ES-I3 (cell line): ENCODE results near the gene MYO1H.

Experiments used
- H3K36me3 ChIP-seq: 2 replicates; pipeline ENCODE4 v1.6.1; 2013; ENCODE audit warnings: mild to moderate bottlenecking, low read length, control low read depth, moderate library complexity; ENCODE audit not compliant: insufficient read depth
- H3K4me1 ChIP-seq: 2 replicates; pipeline ENCODE4 v1.6.1; 2013; ENCODE audit warnings: mild to moderate bottlenecking, control low read depth, low read length; ENCODE audit not compliant: insufficient read depth
- H3K9ac ChIP-seq: 2 replicates; pipeline ENCODE4 v1.6.1; 2013; ENCODE audit warnings: low read depth, mild to moderate bottlenecking, low read length, moderate library complexity
- H3K9me3 ChIP-seq: 2 replicates; pipeline ENCODE4 v1.6.1; 2013; ENCODE audit warnings: mild to moderate bottlenecking, low read length, moderate library complexity; ENCODE audit not compliant: control insufficient read depth, insufficient read depth

Gene MYO1H

DNA sequence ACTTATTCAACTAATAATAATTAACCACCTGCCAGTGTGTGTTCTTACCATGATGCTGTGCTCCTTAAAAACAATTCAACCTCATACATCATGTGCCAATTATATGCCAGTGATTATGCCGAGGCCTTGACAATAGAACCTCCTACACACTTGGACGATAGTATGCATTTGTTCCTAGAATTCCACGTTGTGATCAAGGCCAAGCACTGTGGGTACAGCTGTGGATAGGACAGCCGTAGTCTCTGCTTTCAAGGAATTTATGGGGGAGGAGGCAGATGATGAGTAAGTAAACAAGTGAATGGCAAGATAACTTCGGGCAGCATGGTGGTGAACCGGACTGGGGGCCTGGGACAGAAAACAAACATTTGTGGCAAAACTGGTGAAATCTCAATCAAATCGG lies 18.0 kb upstream of the MYO1H start:
- no peaks in the 10 kb centered on the region for H3K36me3 ChIP-seq
- no peaks in the 10 kb centered on the region for H3K9me3 ChIP-seq
- H3K9ac ChIP-seq: no peak overlapping the region
- H3K4me1 ChIP-seq: no peaks in the 10 kb centered on the region

DNA sequence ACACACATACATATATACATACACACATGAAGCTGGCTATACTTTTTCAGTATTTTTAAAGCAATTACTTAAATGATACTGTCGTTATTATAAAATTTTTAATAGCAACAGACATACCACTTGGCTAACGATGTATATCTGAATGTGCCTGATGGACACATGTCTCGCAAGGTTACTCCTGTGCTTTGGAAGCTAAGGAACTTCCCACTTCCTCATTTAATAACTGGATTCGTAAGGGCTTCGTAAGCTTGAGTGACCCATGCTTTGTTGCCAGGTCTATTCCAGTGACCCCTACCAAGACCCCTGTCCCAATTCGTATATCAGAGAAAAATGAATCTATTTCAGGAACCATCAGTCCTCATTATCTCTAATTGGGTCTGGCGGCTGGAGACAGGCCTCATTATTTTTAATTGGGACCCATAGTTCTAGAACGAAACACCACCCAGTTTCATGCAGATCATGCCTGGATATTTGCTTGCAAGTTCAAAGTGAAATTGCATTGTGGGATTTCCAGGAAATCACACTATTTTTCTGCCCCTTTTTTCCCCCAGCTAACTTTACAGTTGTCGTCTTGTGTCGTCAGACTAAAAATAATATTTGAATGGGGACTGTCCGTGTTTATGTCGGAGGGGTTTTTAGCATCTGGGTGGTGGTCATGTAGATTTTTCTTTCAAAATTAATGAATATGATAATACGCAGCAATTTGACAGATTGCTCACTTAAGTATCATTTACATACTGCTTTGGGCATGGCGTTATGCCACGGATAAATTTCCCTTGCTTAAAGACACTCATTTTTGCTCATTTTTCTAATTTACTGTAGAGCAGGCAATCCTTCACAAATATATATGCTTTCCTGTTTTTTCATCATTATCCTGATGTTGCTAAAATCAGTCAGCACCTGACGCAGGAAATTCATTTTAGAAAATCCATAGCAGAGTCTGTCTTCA lies 17.1 kb upstream of the MYO1H start:
- H3K36me3 ChIP-seq: no peaks in the 10 kb centered on the region
- H3K9me3 ChIP-seq: no peaks in the 10 kb centered on the region
- H3K9ac ChIP-seq: no peak overlapping the region
- no peaks in the 10 kb centered on the region for H3K4me1 ChIP-seq

DNA sequence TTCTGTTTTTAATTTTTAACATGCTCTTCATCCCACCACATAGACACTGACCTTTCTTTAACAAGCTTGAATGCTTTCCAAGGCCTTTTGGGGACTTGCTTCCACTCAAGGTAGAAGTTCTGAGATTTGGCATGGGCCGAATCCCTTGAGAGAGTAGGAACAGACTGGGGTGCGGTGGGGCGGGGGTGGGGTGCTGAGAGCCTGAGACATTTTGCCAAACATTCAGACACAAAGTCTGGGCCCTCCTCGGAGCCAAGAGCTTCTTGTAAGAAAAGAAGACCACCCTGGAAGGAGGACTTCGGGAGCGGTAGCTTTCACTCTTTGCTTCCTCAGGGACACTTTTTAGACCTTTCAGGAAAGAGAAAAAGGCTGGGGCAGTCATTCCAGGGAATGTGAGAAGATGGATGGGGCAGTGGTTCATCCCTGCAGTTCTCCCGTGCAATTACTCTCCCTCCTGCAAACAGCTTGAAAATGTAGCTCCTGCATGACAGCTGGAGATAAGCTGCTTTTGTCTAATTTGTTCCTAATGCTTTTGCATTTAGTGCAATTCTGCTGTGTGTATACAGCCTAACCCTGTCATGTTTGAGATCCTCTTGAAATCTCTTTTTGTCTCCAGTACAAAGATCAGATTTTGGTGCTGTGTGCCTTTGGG lies 16.3 kb upstream of the MYO1H start:
- no peak overlapping the region for H3K9ac ChIP-seq
- no peaks in the 10 kb centered on the region for H3K36me3 ChIP-seq
- H3K4me1 ChIP-seq: no peaks in the 10 kb centered on the region
- no peaks in the 10 kb centered on the region for H3K9me3 ChIP-seq

DNA sequence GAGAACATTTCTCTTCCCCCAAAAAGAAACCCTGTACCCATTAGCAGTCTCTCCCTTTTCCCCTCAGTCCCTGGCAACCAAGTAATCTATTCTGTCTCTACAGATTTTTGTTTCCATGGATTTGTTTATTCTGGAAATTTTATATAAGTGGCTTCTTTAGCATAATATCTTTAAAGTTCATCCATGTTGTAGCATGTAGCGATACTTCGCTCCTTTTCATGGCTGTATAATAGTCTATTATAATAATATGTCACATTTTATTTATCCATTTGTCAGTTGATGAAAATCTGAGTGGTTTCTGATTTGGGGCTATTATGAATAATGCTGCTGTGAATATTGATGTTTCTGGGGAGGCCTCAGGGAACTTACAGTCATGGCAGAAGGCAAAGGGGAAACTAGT lies 12.8 kb upstream of the MYO1H start:
- H3K9me3 ChIP-seq: no peaks in the 10 kb centered on the region
- H3K4me1 ChIP-seq: no peaks in the 10 kb centered on the region
- H3K9ac ChIP-seq: no peak overlapping the region
- H3K36me3 ChIP-seq: no peaks in the 10 kb centered on the region

DNA sequence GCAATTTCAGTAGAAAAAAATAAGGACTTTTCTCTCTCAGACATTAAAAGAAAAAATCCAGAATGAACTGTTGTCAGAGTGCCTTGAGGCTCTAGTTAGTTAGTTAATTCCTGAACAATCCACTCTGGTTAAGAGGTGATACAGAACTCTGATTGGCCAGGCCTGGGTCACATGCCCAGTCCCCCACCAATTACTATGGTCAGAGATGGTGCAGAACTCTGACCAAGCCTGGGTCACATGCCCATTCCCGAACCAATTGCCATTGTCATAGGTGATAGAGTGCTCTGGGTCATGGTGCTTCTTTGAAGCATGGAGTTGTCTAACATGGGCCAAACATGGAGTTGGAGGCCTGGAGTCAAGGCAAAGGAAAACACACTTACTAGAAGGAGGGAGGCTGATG lies 11.1 kb upstream of the MYO1H start:
- H3K36me3 ChIP-seq: no peaks in the 10 kb centered on the region
- H3K9me3 ChIP-seq: no peaks in the 10 kb centered on the region

DNA sequence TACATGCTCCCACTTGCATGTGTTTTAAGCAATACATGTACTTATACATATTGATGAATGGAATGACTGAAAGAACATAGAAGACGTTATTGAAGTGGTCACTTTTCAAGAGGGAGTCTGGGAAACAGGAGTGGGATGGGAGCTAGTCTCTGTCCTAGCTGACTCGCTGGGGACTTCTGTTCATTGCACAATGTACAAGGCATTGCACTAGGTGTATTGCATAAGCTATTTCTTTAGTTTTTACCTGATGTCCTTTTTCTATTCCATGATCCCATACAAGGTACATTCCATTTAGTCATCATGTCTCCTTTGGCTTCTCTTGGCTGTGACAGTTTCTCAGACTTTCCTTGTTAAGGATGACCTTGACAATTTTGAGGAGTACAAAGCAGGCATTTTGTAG lies 4.0 kb upstream of the MYO1H start:
- Histone ChIP-seq H3K4me1 (no peaks in the 10 kb centered on the region), H3K36me3 (no peaks in the 10 kb centered on the region), H3K9ac (no peak overlapping the region), H3K9me3 (no peaks in the 10 kb centered on the region)

More for the DNA sequence above, 11.1 kb upstream of the MYO1H start:
- Histone ChIP-seq H3K9ac (no peak overlapping the region), H3K4me1 (no peaks in the 10 kb centered on the region)

DNA sequence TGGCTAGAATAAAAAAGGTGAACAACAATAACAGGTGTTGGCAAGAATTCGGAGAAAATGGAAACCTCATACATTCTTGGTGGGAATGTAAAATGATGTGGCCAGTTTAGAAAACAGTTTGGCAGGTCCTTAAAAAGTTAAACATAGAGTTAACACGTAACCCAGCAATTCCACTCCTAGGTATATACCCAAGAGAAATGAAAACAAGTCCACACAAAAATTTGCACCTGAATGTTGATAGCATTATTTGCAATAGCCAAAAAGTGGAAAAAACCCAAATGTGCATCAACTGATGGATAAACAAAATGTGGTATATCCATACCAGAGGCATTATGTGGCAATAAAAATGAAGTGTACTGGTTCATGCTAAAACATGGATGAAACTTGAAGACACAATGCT lies 2.3 kb upstream of the MYO1H start:
- Histone ChIP-seq H3K9me3 (no peaks in the 10 kb centered on the region), H3K4me1 (no peaks in the 10 kb centered on the region), H3K9ac (no peak overlapping the region), H3K36me3 (no peaks in the 10 kb centered on the region)

DNA sequence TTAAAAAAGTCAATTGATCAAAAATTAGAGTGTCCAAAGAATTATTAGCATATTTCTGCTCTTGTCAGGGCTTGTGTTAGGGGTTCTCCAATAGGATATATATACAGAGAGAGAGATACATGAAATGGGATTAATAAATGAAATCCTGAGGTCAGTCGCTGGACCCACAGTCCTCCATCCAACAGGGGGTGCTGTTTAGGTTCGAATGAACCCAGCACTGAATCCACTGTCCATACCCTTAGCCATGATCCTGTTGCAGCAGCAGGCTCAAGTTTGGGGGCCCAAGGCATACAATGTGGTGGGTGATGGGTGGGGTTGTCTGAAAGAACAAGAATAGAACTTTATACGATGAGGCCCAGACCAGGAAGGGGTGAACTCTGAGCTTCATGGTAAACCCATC lies 780 bp upstream of the MYO1H start:
- Histone ChIP-seq H3K9me3 (no peaks in the 10 kb centered on the region), H3K36me3 (no peaks in the 10 kb centered on the region), H3K4me1 (no peaks in the 10 kb centered on the region), H3K9ac (no peak overlapping the region)

DNA sequence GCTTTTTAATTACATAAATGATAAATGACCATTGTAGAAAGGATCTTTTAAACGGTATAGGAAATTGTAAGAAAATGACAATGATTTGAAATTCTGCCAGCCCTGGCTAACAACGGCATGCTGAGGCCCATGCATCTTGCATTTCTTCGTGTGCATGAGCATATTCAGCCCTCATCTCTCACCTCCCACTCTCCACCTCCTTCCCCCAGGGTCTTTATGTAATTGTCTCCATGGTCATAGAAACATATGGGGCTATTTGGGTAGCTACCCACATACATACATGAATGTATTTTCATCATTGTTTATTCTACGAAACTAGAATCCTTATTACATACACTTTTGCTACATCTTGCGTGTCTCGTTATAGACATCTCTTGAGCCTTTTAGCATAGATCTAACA lies 4.5 kb downstream of the MYO1H start:
- no peaks in the 10 kb centered on the region; the same call in 1 of the 2 replicates for H3K36me3 ChIP-seq
- no peaks in the 10 kb centered on the region for H3K4me1 ChIP-seq
- no peak overlapping the region for H3K9ac ChIP-seq

DNA sequence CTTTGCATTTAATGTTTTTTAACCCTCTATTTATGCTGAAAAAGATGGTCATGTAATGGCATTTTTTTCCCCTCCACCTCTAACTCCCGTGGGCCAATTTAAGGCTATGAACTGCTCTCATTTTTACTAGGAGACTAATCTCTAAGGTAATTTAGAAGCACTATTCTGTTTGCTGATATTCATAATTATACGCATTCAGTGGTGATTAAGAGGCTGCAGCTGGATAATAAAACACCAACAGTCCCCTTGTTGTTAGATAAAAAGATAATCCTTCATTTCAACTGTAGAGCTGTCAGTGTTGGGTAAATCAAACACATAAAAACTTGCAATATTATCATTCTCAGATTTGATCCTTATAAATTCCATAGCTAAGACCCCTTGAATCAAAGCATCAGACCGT lies 8.9 kb downstream of the MYO1H start:
- Histone ChIP-seq H3K9ac (no peak overlapping the region), H3K36me3 (no peaks in the 10 kb centered on the region; the same call in 1 of the 2 replicates), H3K9me3 (no peaks in the 10 kb centered on the region), H3K4me1 (no peaks in the 10 kb centered on the region)

More for the DNA sequence above, 4.5 kb downstream of the MYO1H start:
- H3K9me3 ChIP-seq: no peaks in the 10 kb centered on the region

DNA sequence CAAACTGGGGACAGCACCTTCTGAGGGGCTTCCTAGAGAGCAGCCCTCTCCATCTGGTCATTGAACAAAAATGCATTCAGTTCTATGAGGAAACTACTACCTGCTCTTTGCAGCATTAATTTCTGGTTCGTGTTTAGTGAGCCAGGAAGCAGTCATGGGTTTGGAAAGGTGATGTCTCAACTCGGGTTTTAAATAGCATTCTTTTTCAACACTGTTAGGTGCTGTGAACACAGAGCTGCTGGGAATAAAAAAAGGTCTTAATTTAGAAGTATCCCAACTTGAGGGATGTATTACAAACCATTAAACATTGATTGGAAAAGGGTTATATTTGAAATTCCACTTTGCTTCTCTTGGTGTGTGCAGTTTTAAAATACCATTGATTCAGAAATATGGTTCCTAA lies 9.3 kb downstream of the MYO1H start:
- H3K9me3 ChIP-seq: no peaks in the 10 kb centered on the region
- H3K36me3 ChIP-seq: no peaks in the 10 kb centered on the region; the same call in 1 of the 2 replicates
- H3K4me1 ChIP-seq: no peaks in the 10 kb centered on the region
- H3K9ac ChIP-seq: no peak overlapping the region

DNA sequence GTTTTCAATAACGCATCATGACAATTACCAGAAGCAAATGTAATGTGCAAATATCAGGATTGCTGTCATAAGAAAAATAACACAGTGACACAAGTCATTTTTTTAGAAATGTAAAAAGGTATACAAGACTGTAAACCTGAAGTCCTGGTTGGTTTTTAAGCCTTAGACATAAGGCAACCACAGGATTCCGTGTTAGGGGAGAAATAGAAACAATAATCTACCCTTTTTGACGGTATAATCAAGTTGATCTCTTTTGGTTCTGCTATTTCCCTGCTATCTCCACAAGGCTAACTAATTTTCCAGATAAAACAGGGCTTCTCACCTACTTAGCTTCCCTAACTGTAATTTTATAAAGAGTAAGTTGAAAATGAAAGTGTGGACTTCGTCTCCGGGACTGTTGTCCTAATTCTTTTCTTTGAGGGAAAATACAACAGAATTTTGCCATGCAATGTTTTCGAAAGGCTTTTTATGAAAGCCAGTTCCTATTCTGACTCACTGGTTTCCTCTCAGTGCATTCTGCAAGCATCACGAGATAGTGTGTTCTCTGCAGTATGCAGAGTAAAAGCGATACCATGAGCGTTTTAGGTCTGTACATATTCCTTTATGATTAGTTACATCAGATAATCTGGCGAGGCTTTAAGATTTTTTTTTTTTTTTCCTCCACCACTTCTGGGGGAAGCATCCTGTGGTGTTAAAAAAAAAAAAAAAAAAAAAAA lies 10.6 kb downstream of the MYO1H start:
- Histone ChIP-seq H3K9ac (no peak overlapping the region), H3K36me3 (no peaks in the 10 kb centered on the region; the same call in 1 of the 2 replicates), H3K4me1 (no peaks in the 10 kb centered on the region), H3K9me3 (no peaks in the 10 kb centered on the region)

DNA sequence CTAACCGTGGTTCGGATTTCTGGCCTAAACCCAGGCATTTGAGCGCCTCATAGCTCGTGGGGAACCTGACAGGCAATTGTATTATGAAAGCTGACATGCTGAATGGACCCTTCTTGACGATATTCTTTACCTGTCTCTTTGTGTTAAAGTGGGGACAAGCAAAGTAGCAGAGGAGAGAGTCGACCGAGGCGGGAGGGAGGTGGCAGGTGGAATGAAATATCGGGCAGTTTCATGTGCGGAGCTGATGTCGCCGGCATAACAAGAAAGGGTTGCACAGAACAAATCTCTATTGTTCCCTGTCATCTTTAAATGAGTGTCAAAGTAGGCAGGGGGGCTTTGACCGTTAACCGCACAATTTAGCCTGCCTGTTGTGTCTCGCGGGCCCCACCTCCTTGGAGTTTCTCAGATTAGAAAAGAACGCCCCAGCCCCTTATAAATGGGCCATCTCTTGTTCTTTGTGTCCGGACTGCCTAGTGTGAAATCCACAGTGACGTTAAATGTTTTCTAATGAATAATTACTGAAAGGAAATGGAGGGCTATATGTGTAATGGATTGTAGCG lies 11.5 kb downstream of the MYO1H start:
- H3K4me1 ChIP-seq: no peaks in the 10 kb centered on the region
- H3K9ac ChIP-seq: no peak overlapping the region
- no peaks in the 10 kb centered on the region; the same call in 1 of the 2 replicates for H3K36me3 ChIP-seq
- H3K9me3 ChIP-seq: no peaks in the 10 kb centered on the region

DNA sequence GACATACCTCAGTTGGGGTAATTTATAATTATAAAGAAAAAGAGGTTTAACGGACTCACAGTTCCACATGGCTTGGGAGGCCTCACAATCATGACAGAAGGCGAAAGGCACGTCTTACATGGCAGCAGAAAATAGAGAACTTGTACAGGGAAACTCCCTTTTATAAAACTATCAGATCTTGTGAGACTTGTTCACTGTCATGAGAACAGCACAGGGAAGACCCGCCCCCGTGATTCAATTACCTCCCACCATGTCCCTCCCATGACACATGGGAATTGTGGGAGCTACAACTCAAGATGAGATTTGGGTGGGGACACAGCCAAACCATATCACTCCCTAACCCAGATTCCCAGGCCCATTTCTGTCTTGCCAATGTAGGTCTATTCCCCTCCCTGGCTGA lies 22.1 kb downstream of the MYO1H start:
- Histone ChIP-seq H3K9me3 (no peaks in the 10 kb centered on the region), H3K36me3 (no peaks in the 10 kb centered on the region), H3K4me1 (no peaks in the 10 kb centered on the region), H3K9ac (no peak overlapping the region)
